HepG2 (cell line): ENCODE data around the gene TRAPPC5. TPM values are rescaled to one million over a fixed set of nuclear protein-coding genes. Genes with fewer than 3 reads are reported as not detected.

Experiments
- BORCS8-MEF2B ChIP-seq: sonication (generic); formaldehyde crosslinking; IDR thresholded peaks from 2 replicates; pipeline ENCODE4 v1.8.0; 2022; ENCODE audit warnings: mild to moderate bottlenecking, missing genetic modification reagents
- CHD4 ChIP-seq: fragments of 200-600 bp; sonication (generic); IDR thresholded peaks from 2 replicates; pipeline ENCODE4 v1.7.0; 2017; ENCODE audit warnings: mild to moderate bottlenecking, low read length, borderline replicate concordance
- EEA1 ChIP-seq: sonication (generic); formaldehyde crosslinking; IDR thresholded peaks from 2 replicates; pipeline ENCODE4 v1.5.1; 2020; ENCODE audit warnings: mild to moderate bottlenecking, missing genetic modification reagents, borderline replicate concordance
- ETV5 ChIP-seq: IDR thresholded peaks from 2 replicates; pipeline ENCODE4 v1.6.1; 2018; ENCODE audit warnings: missing biosample characterization, missing genetic modification reagents, inconsistent platforms, borderline replicate concordance
- FLYWCH1 ChIP-seq: sonication (generic); formaldehyde crosslinking; IDR thresholded peaks from 2 replicates; pipeline ENCODE4 v1.8.1; 2023; ENCODE audit warnings: mild to moderate bottlenecking, missing genetic modification reagents
- FOXC1 ChIP-seq: sonication (generic); formaldehyde crosslinking; IDR thresholded peaks from 2 replicates; pipeline ENCODE4 v1.8.0; 2022; ENCODE audit warnings: mild to moderate bottlenecking, missing genetic modification reagents, borderline replicate concordance
- HCFC1 ChIP-seq: fragments of 150-350 bp; IDR thresholded peaks from 2 replicates; pipeline ENCODE4 v1.6.1; 2014; ENCODE audit warnings: low read depth, low read length
- IRX3 ChIP-seq: sonication (generic); formaldehyde crosslinking; IDR thresholded peaks from 2 replicates; pipeline ENCODE4 v1.8.1; 2023; ENCODE audit warnings: mild to moderate bottlenecking, low read depth, missing genetic modification reagents, borderline replicate concordance
- MAZ ChIP-seq, 2 experiments: sonication (generic) in 1 of 2; formaldehyde crosslinking in 1 of 2; IDR thresholded peaks; 2 replicates each; pipeline versions ENCODE4 v1.5.0 to v1.6.1; 2012 to 2020; ENCODE audit warnings: low read depth in 2 of 2, mild to moderate bottlenecking in 2 of 2, borderline replicate concordance in 1 of 2, improper control_type of control experiment in 1 of 2, low read length in 1 of 2, missing genetic modification reagents in 1 of 2, moderate library complexity in 1 of 2
- MXD3 ChIP-seq: IDR thresholded peaks from 2 replicates; pipeline ENCODE4 v1.6.1; 2016; ENCODE audit warnings: mild to moderate bottlenecking, missing biosample characterization, missing genetic modification reagents
- PREB ChIP-seq: sonication (generic); formaldehyde crosslinking; IDR thresholded peaks from 2 replicates; pipeline ENCODE4 v1.4.0; 2020; ENCODE audit warnings: missing genetic modification reagents
- PRPF4 ChIP-seq: fragments of 200-400 bp; formaldehyde crosslinking; IDR thresholded peaks from 2 replicates; pipeline ENCODE4 v1.6.1; 2016; ENCODE audit warnings: low read length, low read depth; ENCODE audit not compliant: poor library complexity, severe bottlenecking
- SP2 ChIP-seq: sonication (generic); formaldehyde crosslinking; IDR thresholded peaks from 2 replicates; pipeline ENCODE4 v1.5.1; 2020; ENCODE audit warnings: mild to moderate bottlenecking, missing genetic modification reagents
- SRSF9 ChIP-seq: fragments of 200-400 bp; formaldehyde crosslinking; IDR thresholded peaks from 2 replicates; pipeline ENCODE4 v1.6.1; 2018; ENCODE audit warnings: borderline replicate concordance, mild to moderate bottlenecking, low read depth, low read length; ENCODE audit not compliant: insufficient read depth, poor library complexity, severe bottlenecking
- TOPORS ChIP-seq: sonication (generic); formaldehyde crosslinking; IDR thresholded peaks from 2 replicates; pipeline ENCODE4 v1.8.0; 2023; ENCODE audit warnings: mild to moderate bottlenecking, missing genetic modification reagents
- ZFY ChIP-seq: sonication (generic); formaldehyde crosslinking; IDR thresholded peaks from 2 replicates; pipeline ENCODE4 v1.4.0; 2020; ENCODE audit warnings: missing genetic modification reagents
- ZNF232 ChIP-seq: sonication (generic); formaldehyde crosslinking; IDR thresholded peaks from 2 replicates; pipeline ENCODE4 v1.4.0; 2020; ENCODE audit warnings: missing genetic modification reagents, borderline replicate concordance
- ZNF749 ChIP-seq: sonication (generic); formaldehyde crosslinking; IDR thresholded peaks from 2 replicates; pipeline ENCODE4 v1.8.0; 2022; ENCODE audit warnings: mild to moderate bottlenecking, missing genetic modification reagents, moderate library complexity, borderline replicate concordance
- polyA plus RNA-seq, 8 experiments: library from polyadenylated mRNA; depleted of rRNA in 3 of 8; stranded (reverse) in 7 of 8; unstranded in 1 of 8; fragments of >200 nt; fragmentation: Illumina TruSeq in 4 of 8; extraction: Trizol in 4 of 8; gene quantifications; 2 replicates each; pipeline versions ENCODE4 v1.2.1 to v1.2.3, GENCODE V29; 2011 to 2016; ENCODE audit warnings: low read depth in 4 of 8, missing spikeins in 1 of 8, mixed read lengths in 1 of 8; ENCODE audit not compliant: insufficient read depth in 1 of 8
- total RNA-seq, 5 experiments: library from RNA; depleted of rRNA; stranded (reverse); fragments of >200 nt; fragmentation: Illumina TruSeq; extraction: Trizol; gene quantifications; 2 replicates each; pipeline ENCODE4 v1.2.3, GENCODE V29; 2016; ENCODE audit warnings: low read depth in 1 of 5
- TF ChIP-seq, protein P1 (sequence below): sonication (generic); formaldehyde crosslinking; conservative IDR thresholded peaks from 2 replicates; pipeline ENCODE4 v1.4.0; 2020; ENCODE audit warnings: missing genetic modification reagents
- TF ChIP-seq, protein P2 (sequence below): IDR thresholded peaks from 2 replicates; pipeline ENCODE4 v1.6.1; 2018; ENCODE audit warnings: missing genetic modification reagents, mild to moderate bottlenecking, missing compliant biosample characterization

The TRAPPC5 gene
- total and polyA plus RNA-seq, 2 of the 13 experiments (the other 11 are each of a cell fraction or from before 2014, with no cell fraction given) = 38.5 to 78.7 TPM

GRCh38 chr19:7637374-7638256 lies 43.0 kb upstream of the TRAPPC5 start (continued):
- TF ChIP-seq ETV5 (0 out of 2 replicates have a peak, but pooled peaks have one; percentile 19), ZNF232 (CRISPR knock-in tag) (no peak), ZNF749 (no peak), CHD4 (0 out of 2 replicates have a peak, but pooled peaks have one; percentile 52), FOXC1 (CRISPR knock-in tag) (no peak), MXD3 (CRISPR knock-in tag) (no peak), ZFY (CRISPR knock-in tag) (no peak; the same call in 1 of the 2 replicates), TOPORS (CRISPR knock-in tag) (no peak), BORCS8-MEF2B (no peak), FLYWCH1 (CRISPR knock-in tag) (no peak), SP2 (CRISPR knock-in tag) (no peak), IRX3 (CRISPR knock-in tag) (no peak), SRSF9 (no peak), MAZ (IDR thresholded peaks at IDR 0.05; ENCODE audit: borderline replicate concordance, low read depth, low read length) (no peak), MAZ (CRISPR knock-in tag; IDR thresholded peaks at IDR 0.05; ENCODE audit: low read depth) (no peak), PREB (CRISPR knock-in tag) (no peak), PRPF4 (no peak), EEA1 (no peak), HCFC1 (no peak)
- TF ChIP-seq, protein P1, sequence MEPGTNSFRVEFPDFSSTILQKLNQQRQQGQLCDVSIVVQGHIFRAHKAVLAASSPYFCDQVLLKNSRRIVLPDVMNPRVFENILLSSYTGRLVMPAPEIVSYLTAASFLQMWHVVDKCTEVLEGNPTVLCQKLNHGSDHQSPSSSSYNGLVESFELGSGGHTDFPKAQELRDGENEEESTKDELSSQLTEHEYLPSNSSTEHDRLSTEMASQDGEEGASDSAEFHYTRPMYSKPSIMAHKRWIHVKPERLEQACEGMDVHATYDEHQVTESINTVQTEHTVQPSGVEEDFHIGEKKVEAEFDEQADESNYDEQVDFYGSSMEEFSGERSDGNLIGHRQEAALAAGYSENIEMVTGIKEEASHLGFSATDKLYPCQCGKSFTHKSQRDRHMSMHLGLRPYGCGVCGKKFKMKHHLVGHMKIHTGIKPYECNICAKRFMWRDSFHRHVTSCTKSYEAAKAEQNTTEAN (CRISPR knock-in tag) = no peak
- TF ChIP-seq, protein P2, sequence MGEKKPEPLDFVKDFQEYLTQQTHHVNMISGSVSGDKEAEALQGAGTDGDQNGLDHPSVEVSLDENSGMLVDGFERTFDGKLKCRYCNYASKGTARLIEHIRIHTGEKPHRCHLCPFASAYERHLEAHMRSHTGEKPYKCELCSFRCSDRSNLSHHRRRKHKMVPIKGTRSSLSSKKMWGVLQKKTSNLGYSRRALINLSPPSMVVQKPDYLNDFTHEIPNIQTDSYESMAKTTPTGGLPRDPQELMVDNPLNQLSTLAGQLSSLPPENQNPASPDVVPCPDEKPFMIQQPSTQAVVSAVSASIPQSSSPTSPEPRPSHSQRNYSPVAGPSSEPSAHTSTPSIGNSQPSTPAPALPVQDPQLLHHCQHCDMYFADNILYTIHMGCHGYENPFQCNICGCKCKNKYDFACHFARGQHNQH (CRISPR knock-in tag) = no peak
